ENCODE measurements around the gene DVL2.

DNA sequence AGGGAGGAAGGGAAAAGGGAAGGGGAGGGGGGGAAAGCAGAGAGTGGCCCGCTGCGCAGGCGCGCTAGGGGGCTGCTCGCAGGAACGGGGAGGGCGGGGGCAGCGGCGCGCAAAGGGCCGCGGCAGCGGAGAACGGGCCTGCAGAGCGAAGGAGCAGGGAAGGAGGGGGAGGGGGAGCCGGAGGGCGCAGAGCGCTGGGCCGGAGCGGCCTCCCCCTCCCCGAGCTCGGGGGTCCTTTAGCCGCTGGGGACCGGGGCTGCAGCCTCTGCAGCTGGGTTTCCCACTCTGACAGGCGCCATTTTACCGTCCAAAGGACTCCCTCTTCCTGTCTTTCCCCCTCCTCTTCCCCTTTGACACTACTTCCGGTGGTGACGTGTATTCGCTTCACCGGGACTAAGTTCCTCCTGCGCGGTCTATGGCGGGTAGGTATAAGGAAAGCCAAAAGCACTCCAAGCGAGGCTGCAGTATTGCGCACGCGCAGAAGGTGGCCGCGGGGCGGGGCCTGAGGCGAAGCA is 17.4 kb upstream of the DVL2 start, which contains the start of gene CTDNEP1:
- TF ChIP-seq, protein P1, sequence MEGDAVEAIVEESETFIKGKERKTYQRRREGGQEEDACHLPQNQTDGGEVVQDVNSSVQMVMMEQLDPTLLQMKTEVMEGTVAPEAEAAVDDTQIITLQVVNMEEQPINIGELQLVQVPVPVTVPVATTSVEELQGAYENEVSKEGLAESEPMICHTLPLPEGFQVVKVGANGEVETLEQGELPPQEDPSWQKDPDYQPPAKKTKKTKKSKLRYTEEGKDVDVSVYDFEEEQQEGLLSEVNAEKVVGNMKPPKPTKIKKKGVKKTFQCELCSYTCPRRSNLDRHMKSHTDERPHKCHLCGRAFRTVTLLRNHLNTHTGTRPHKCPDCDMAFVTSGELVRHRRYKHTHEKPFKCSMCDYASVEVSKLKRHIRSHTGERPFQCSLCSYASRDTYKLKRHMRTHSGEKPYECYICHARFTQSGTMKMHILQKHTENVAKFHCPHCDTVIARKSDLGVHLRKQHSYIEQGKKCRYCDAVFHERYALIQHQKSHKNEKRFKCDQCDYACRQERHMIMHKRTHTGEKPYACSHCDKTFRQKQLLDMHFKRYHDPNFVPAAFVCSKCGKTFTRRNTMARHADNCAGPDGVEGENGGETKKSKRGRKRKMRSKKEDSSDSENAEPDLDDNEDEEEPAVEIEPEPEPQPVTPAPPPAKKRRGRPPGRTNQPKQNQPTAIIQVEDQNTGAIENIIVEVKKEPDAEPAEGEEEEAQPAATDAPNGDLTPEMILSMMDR (IDR thresholded peaks at IDR 0.05; ENCODE audit: low read length) = no peak
- no peak for TF ChIP-seq EZH2 (IDR thresholded peaks at IDR 0.05; ENCODE audit: borderline replicate concordance, low read length)

Measured in OCI-LY1 (cell line).